GM18951 (cell line): Measurements from ENCODE around the gene RPS6KA5.
"Not testable (repeated sequence)": the region's sequence is repeated elsewhere in the genome, so short reads cannot be mapped to it uniquely, and the experiment has no call there.

ENCODE experiments used
- POLR2A ChIP-seq: IDR thresholded peaks from 4 replicates; pipeline ENCODE4 v1.6.1; 2011; ENCODE audit warnings: mild to moderate bottlenecking; ENCODE audit not compliant: insufficient read length, insufficient read depth; ENCODE audit errors: extremely low read depth
- in situ Hi-C: fragments of 300-500 bp; cut with MboI; formaldehyde crosslinking; loops from one replicate; pipeline ENCODE4 v1.12.0; 2022; ENCODE audit warnings: low sequenced_read_pairs, mixed read lengths, inconsistent platforms; ENCODE audit not compliant: unreplicated experiment

The RPS6KA5 gene

DNA sequence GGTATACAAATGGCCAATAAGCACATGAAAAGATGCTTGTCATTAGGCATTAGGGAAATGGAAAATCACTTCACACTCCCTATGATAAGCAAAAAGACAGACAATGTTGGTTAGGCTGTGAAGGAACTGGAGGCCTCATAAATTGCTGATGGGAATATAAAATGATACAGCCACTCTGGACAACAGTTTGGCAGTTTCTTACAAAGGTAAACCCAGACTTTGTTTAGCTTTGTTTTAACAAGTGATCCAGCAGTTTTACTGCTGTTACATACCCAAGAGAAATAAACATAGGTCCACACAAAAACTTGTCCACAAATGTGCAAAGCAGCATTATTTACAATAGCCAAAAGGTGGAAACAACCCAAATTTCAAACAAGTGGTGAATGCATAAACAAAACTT, 5.4 kb downstream of the RPS6KA5 start:
- in situ Hi-C loops = no loop called here
- TF ChIP-seq POLR2A = no peak

DNA sequence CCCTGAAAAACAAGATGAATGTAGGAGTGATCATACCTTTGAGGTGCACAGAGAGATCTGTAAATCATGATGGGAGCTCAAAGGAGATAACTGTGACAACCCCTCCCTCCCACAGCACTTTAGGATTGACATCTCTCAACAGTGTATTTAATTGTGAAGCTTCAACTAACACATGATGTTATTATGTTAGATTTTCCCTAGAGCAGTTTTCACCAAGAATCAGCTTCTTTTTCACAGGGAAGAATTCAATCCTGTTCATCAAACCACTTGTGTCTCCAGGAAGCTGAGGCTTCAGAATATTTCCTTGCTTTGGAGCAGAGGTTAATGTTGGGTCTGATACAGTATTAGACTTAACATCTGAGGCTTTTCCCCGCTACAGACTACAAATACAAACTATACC, 11.8 kb downstream of the RPS6KA5 start:
- TF ChIP-seq POLR2A = no peak
- in situ Hi-C loops = no loop called here

DNA sequence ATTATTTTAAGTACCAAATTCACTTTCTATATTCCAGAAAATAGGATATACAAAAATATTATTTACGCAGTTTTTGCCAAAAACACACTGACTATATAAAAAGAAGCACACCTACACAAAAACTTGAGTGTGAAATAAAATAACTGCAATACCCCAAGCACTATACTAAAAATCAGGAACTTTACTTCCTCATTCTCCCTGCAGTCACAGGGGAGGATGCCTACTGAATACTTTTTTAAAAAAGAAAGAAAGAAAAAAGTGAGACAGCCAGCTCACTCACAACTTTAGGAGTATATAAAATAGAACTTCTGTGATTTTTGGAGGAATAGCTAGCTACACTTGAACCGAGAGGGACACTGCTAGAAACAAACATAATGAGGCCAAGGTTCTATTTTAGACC, 12.2 kb downstream of the RPS6KA5 start:
- TF ChIP-seq POLR2A = no peak
- in situ Hi-C loops = no loop called here

DNA sequence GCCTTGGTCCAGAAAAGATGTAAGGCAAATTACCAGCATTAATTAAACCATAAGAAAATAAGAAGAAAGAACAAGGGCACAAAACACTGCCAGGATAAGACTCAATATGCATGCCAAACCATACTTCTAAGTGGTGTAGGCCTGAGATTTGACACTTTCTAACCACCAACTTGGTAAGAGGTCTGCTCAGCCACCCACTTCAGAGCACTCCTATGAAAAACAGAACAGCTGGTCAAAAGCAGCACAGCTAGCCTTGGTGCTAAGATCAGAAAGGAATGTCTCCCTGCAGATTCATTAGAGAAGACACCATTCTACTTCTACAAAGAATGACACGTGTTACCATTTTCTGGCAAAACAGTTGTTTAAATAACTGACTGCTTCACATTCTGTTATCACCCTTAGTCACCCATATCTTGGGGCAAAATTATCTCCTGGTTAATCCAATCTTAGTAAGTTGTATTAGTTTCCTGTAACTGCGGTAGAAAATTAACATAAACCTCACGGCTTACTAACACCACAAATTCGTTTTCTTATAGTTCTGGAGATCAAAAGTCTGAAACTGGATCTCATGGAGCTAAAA, 13.2 kb downstream of the RPS6KA5 start:
- no peak for TF ChIP-seq POLR2A
- in situ Hi-C loops = no loop called here

DNA sequence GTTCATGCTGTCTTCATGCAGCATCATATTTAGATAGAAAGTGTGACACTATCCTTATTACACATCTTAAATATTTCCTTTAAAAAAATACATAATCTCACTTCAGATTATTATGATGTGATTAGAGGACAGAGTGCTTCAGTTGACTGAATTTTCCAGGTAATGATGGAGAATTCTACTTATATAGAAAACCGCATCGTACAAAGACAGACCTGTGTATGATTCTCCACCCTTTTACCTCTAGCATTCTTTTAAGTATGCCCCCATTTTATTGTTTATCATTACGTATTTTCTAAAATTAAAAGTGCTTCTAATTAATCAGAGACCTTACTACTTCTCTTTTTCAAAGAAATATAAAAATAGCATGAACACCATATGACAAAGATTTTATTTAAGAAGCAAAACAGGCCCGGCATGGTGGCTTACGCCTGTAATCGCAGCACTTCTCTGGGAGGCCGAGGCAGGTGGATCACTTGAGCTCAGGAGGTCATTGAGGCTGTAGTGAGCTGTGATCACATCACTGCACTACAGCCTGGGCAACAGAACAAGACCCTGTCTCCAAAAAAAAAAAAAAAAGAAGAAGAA, 13.9 kb downstream of the RPS6KA5 start:
- in situ Hi-C loops = no loop called here
- no peak for TF ChIP-seq POLR2A

DNA sequence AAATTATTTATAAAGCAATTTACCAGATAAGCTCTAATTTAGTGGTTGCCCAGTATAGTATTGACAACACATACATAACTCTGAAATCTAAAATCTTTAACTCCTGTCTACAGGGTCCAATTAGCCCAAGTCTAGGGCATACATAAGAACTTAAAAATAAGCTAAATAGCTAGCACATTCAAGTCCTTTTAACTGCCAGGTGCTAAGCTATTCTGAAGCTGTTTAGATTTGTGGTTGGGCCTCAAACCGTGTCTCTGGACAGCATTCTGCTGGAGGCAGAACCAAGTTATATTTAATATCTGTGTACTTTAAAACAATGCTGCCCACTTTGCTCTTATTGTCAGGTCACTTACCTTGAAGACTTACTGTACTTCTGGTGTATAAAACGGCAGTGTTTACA, 19.0 kb downstream of the RPS6KA5 start:
- in situ Hi-C loops = no loop called here
- no peak for TF ChIP-seq POLR2A

DNA sequence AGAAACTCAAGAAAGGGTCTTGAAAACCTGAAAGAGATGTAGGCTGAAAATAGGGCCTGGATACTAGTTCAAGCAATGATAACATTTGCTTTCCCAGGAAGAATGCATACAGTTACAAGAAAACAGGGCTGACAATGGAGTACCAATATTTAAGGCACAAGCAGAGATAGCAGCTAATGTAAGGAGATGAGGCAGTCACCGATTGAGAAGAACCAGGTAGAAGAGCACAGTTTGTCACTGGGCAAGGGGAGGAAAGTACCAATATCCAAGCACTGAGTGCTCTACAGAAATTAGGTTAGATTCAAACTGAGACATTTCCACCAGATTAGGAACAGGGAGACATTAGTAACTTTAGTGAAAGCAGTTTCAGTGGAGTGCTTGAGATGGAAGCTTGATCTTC, 19.9 kb downstream of the RPS6KA5 start:
- in situ Hi-C loops = no loop called here
- TF ChIP-seq POLR2A = no peak

DNA sequence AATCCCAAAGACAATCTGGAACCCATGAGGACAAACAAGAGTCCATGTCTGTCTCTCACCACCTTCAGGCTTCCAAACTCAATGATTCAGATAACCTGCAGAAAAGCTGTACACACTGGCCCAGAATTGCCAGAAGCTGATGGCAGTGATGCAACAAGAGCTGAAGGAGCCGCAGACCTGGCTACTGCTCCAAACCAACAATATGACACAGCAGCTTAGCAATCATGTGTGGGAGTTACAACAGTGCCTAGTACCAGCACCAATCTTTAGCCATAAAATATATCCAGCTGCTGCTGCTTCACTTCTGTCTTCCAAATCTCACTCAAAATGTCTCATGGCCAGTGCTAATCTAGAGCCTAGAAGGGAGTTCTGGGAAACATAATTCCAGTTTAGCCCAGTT, 22.0 kb downstream of the RPS6KA5 start:
- no peak for TF ChIP-seq POLR2A
- in situ Hi-C loops = no loop called here

DNA sequence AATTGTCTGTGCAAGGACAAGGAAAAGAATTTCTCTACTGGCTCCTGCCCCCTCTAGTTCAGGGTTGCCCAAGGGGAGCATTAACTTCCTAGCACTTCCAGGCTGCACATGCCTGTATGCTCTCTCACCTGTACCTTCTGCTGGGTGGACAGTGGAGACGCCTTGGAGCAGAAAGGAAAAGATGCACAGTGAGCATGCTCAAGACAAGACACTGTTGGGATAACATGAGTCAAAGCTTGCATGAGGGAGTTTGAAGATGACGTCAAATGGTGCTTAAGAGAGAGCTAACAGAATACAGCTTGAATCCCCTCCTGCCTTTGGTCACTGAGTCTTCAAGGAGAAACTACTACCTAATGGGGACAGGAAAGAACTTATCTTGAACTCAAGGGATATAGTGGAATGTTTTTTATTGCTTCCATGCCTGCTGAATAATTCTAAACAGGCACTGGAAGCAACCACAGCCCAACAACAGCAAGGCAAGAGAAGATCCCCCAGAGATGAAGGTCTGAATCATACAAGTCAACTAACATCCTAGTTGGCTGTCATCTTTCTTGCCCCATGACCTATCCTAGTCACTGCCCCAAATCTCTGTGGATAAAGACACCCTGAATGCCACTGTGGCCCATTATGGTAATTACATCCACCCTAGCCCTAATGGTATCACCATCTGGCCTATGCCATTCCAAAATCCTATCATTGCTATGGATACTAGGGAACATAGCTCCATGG, 23.5 kb downstream of the RPS6KA5 start:
- in situ Hi-C loops = no loop called here
- no peak for TF ChIP-seq POLR2A

DNA sequence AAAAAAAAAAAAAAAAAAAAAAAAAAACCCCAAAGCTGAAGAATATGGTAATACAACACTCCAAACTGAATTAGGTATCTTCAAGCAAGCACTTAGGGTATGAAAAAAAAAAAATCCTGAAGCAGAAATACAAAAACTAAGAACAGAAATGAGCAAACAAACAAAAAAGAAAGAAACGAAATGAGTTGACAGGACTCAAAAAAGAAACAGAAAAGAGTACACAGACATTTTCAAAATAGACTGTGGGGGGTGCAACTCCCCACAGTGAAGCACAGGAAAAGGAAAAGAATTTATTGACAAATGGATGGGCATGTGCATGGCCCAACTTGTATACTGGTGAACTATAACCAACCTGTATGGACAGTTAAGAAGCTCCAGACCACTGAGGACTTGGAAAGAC, 24.6 kb downstream of the RPS6KA5 start:
- in situ Hi-C loops = no loop called here
- no peak for TF ChIP-seq POLR2A

DNA sequence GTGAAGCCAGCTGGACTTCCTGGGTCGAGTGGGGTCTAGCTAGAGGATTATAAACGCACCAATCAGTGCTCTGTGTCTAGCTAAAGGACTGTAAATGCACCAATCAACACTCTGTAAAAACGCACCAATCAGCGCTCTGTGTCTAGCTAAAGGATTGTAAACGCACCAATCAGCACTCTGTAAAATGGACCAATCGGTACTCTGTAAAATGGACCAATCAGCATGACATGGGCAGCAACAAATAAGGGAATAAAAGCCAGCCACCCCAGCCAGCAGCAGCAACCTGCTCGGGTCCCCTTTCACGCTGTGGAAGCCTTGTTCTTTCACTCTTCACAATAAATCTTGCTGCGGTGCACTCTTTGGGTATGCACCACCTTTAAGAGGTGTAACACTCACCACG, 26.1 kb downstream of the RPS6KA5 start:
- in situ Hi-C loops = not testable (repeated sequence)

DNA sequence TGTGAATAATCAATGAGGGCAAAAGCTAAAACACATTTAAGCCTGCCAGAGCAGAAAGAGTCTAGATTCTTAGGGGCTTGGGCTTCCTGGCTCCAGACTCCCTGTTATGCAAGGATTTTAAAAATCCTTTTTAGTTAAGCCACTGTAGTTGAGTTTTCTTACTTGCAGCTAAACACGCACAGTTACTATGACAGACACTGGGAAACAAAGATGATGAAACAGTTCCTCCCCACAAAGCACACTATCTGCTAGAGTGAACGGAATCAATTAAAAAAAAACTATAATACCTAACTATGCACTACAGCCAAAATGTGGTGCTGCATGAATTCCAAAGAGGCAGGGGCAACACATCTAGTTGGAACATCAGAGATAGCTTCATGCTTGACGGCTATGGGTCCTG, 28.2 kb downstream of the RPS6KA5 start:
- in situ Hi-C loops = no loop called here
- no peak for TF ChIP-seq POLR2A

DNA sequence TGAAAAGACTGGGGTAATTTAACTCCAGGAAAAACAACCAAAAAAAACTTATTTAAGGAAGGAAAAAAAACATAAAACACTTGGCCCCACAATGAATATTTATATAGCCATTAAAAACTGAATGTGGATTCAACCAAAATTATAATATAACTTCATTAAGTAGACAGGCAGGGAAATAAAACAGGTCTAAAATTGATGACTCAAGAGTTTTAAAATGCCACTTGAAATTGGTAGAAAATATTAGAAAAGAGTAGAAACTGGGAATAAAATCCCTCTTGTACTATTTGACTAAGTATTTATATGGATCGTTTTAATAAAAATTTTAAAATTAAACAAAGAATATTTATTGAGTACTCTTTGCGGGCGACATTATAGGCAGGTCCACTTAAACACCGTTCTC, 28.8 kb downstream of the RPS6KA5 start:
- TF ChIP-seq POLR2A = no peak
- in situ Hi-C loops = no loop called here

DNA sequence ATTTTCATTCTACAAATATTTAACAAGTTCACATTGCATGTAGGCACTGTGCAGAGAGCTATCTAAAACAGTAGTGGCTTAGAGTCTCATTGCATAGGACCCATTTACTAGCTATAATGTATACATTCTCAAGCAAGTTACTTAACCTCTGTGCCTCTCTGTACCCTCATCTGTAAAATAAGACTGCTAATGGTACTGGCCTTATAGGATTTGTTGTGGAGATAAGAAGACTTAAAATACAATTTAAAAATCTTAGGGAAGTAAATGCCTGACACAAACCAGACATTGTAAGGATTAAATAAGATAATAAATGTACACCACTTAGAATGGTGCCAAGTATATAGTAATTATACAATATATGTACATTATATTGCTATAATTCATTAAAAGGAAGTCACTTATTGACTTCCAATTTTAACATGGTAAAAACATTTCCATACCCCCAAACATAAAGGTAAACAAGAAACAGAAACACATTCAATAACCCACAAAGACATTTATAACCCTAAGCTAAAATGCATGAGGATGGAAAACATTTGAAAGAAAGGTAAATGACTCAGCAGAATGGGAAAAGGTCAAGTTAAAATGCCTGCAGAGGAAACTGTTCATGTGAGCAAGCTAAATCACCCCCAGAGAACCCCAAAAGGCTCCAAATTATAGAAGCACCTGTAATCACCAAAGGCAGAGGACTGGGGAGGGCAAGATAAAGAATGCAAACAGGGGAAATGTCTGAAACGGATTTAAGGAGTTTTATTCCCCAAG, 30.8 kb downstream of the RPS6KA5 start:
- in situ Hi-C loops = no loop called here
- TF ChIP-seq POLR2A = no peak
